A673 (cell line): ENCODE results near the gene HIP1R.

Source experiments
- CTCF ChIP-seq: fragments of 300-800, 200-600 bp; sonication (generic); conservative IDR thresholded peaks from 2 replicates; pipeline ENCODE4 v1.5.1; 2017; ENCODE audit warnings: low read depth, mild to moderate bottlenecking, antibody characterized with exemption, low read length, moderate library complexity, mixed read lengths
- EZH2 ChIP-seq: fragments of 200-600 bp; sonication (generic); IDR thresholded peaks from 2 replicates; pipeline ENCODE4 v1.6.1; 2017; ENCODE audit warnings: borderline replicate concordance, low read depth, mild to moderate bottlenecking, mixed read lengths, antibody characterized with exemption, low read length; ENCODE audit not compliant: poor library complexity, severe bottlenecking

- no peak for TF ChIP-seq CTCF
- no peak for TF ChIP-seq EZH2
These were observed 68.4 kb downstream of the HIP1R start for GRCh38 chr12:122903693-122904034.
